Measurements from ENCODE around the gene HINT2.

GRCh38 chr9:35844628-35845270 is 29.9 kb upstream of the HINT2 start:
- TF ChIP-seq ZNF384 (IDR thresholded peaks at IDR 0.05): no peak
- no peak for TF ChIP-seq HDGF (IDR thresholded peaks at IDR 0.05; ENCODE audit: borderline replicate concordance)
- TF ChIP-seq L3MBTL2 (conservative IDR thresholded peaks at IDR 0.05): no peak
- no peak for TF ChIP-seq BHLHE40 (IDR thresholded peaks at IDR 0.05; ENCODE audit: borderline replicate concordance)
- TF ChIP-seq FOXA1 (IDR thresholded peaks at IDR 0.05): no peak
- TF ChIP-seq SUZ12 (IDR thresholded peaks at IDR 0.05): no peak
